Measurements from ENCODE around the gene FBXL19.

FBXL19 gene

GRCh38 chr16:30967795-30968194, 44.4 kb downstream of the FBXL19 start:
- DNase-seq = no peak

GRCh38 chr16:30969246-30969842, 46.0 kb downstream of the FBXL19 start:
- no peak for DNase-seq

DNA sequence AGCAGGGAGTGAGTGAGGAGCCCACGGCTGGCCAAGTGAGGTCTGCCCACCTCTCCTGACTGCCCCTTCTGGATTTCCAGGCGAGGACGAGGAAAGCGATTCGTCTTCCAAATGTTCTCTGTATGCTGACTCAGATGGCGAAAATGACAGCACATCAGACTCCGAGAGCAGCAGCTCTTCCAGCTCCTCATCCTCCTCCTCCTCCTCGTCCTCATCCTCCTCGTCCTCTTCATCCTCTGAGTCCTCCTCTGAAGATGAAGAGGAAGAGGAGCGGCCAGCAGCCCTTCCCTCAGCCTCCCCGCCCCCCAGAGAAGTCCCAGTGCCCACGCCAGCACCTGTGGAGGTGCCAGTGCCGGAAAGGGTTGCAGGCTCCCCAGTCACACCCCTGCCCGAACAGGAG, 47.9 kb downstream of the FBXL19 start:
- DNase-seq = no peak

GRCh38 chr16:30972872-30973271, 49.5 kb downstream of the FBXL19 start:
- DNase-seq = no peak

- no peak for DNase-seq
These were observed 51.0 kb downstream of the FBXL19 start for GRCh38 chr16:30974348-30974747.

- no peak for DNase-seq
These were observed 53.1 kb downstream of the FBXL19 start for GRCh38 chr16:30976486-30976885.

- no peak for DNase-seq
These were observed 54.1 kb downstream of the FBXL19 start for GRCh38 chr16:30977502-30977901.

GRCh38 chr16:30979170-30980022, 56.0 kb downstream of the FBXL19 start:
- no peak for DNase-seq

GRCh38 chr16:30980023-30980371, 56.6 kb downstream of the FBXL19 start:
- DNase-seq = no peak

DNA sequence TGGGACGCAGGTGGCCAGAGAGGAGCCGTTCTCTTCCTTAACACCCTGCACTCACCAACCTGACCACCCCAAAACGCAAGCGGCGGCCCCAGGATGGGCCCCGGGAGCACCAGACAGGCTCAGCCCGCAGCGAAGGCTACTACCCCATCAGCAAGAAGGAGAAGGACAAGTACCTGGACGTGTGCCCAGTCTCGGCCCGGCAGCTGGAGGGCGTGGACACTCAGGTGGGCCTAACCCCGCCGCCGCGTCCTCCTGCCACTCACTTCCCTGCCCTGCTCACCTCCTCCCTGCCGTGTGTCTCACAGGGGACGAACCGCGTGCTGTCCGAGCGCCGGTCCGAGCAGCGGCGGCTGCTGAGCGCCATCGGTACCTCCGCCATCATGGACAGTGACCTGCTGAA, 57.1 kb downstream of the FBXL19 start:
- DNase-seq = no peak

DNA sequence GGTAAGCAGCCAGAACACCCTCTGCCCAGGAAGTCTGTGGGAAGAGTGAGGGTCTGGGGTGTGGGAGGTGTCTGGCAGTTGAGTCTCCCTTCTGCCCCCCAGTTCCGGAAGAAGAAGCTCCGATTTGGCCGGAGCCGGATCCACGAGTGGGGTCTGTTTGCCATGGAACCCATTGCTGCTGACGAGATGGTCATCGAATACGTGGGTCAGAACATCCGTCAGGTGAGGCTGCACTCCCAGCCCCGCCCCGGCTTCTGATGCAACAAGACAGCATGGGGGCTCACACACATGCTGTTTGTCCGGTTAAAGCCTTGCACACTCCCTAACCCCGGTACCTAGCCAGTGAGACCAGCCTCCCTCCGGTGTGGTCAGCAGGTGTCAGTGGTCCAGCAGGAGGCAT, 57.6 kb downstream of the FBXL19 start:
- DNase-seq = no peak

DNA sequence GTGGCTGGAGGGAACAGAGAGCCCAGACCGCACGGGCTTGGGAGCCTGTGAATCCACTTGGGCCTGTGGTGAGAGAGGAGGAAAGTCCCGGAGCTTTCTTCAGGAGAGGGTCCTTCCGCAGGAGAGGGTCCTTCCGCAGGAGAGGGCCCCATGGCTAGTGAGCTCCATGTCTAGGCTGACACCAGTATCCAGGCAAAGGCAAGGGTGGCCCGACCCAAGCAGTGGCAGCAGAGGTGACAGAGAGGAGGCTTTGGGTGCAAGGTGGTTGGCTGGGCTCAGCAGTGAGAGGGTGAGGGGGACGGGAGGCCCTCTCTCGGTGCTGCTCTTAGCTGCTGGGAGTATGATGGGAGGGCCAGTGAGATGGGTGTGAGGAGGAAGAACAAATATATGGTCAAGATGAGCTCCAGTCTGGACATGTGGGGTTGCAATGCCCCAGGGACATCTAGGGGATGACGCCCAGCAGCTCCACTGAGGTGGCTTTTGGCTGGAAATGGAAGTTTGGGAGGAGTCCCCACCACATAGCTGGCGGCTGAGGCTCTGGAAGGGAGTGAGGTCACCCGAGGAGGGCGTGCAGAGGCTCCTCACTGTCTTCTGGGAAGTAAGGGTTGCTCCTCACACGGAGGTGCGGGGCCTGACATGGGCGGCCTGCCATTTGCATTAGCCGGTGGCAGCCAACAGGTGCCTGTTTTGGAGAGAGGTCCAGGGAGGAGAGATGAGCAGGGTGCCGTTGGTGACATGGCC, 59.3 kb downstream of the FBXL19 start:
- DNase-seq = no peak

- DNase-seq = no peak
These were observed 60.0 kb downstream of the FBXL19 start for GRCh38 chr16:30983289-30983889.

DNA sequence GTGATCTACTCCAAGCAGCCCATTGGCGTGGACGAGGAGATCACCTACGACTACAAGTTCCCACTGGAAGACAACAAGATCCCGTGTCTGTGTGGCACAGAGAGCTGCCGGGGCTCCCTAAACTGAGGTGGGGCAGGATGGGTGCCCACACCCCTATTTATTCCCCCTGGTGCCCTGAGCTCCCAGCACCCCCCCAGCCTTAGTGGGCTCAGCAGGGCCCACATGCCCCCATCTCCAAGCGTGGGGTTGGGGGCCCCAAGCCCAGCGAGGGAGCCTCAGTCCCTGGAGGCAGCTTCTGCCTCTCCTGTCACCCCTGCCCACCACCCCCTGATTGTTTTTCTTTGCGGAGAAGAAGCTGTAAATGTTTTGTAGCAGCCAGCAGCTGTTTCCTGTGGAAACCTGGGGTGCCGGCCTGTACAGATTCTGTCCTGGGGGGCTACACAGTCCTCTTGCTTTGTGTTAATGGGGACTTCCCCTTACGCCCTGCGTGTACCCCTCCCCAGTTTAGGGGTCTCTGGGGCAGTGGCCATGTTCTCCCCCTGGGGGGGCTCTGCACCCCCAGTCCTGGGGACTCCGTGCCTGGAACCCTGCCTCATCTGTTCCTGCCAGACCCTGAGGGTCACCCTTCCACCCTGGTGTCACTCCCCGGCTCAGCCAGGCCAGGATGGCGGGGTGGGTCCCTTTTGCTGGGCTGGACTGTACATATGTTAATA, 60.7 kb downstream of the FBXL19 start:
- DNase-seq = no peak

DNA sequence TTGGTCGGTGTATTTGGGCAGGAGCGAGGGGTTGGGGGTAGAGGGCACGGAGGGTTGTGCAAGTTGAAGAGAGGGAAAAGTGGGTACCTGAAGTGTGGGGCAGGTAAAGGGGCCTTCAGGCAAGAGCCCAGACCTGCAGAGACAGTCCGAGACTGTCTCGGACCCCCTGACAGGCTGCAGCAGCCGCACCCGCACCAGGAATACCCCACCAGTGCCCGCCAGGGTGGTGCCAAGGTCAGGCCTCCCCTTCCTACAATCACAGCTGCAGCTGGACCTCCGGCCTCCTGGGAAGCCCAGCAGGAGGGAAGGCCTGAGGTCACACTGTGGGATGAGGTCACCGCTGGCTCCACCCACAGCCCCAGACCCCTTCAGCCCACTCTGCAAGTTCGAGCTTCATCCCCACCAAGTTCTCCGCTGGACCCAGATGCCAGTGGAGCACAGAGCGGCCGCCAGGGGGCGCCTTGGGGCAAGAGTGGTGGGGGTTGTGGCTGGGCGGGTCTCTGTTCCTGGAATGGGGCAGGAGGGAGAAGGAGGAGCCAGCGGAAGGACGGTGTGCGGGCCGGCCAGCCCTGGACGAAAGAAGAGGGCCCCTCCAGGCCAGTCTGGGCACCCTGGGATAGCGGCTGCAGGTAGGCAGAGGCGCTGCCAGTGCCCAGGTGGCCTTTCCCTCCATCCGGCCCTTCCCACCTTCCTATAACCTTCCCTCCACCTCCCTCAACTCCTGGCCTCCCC, 61.5 kb downstream of the FBXL19 start, which contains the start of gene HSD3B7:
HSD3B7 (plus strand) TSS at position 539 of the 732 bp plus-strand sequence. CDS start 452 bp downstream, outside the sequence.
- peak; percentile 84 for DNase-seq

GRCh38 chr16:30985401-30986128, 62.2 kb downstream of the FBXL19 start:
- peak; percentile 93 for DNase-seq

DNA sequence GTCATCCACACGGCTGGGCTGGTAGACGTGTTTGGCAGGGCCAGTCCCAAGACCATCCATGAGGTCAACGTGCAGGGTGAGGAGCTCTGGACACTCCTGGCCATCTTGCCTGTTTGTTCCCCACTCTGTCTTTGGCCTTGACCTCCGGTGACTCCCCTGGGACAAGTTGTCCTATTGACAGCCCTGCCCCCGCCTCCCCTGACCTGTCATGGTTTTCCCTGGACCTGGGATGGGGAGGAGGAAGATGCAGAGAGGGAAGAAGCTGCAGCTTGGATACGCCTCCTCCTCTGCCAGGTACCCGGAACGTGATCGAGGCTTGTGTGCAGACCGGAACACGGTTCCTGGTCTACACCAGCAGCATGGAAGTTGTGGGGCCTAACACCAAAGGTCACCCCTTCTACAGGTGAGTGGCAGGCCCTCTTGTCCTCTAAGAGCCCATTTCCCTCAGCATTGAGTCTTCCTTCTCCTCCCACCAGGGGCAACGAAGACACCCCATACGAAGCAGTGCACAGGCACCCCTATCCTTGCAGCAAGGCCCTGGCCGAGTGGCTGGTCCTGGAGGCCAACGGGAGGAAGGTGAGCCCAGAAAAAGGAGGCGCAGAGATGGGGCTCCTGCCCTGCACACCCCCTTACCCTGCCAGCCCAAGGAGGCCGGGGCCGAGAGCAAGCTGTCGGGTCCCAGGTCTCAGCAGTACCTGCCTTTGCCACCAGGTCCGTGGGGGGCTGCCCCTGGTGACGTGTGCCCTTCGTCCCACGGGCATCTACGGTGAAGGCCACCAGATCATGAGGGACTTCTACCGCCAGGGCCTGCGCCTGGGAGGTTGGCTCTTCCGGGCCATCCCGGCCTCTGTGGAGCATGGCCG, 63.0 kb downstream of the FBXL19 start:
- no peak for DNase-seq

DNA sequence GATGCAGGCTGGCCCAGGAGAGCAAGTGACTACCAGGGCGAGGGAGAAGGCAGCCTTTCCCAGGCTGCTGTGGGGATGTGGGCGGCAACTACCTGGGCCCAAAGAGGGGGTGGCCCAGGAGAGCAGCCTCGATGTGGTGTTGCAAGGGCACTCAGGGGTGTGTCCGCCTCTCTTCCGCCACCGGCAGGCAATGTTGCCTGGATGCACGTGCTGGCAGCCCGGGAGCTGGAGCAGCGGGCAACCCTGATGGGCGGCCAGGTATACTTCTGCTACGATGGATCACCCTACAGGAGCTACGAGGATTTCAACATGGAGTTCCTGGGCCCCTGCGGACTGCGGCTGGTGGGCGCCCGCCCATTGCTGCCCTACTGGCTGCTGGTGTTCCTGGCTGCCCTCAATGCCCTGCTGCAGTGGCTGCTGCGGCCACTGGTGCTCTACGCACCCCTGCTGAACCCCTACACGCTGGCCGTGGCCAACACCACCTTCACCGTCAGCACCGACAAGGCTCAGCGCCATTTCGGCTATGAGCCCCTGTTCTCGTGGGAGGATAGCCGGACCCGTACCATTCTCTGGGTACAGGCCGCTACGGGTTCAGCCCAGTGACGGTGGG, 64.3 kb downstream of the FBXL19 start:
- no peak for DNase-seq

GRCh38 chr16:30989469-30990047, 66.2 kb downstream of the FBXL19 start:
- DNase-seq = no peak
